Body of pancreas (tissue), 4 donors: ENCODE data around the gene DPY19L3.

Experiments
- POLR2A ChIP-seq, 3 donors: fragments of 450-650 bp; IDR thresholded peaks; one replicate each; pipeline ENCODE4 v1.6.1; 2016; ENCODE audit warnings: antibody characterized with exemption in 3 of 3, mild to moderate bottlenecking in 2 of 3
- TF ChIP-seq, protein P1 (sequence below), 7 experiments: fragments of 450-650 bp in 4 of 7; fragments of 200-600 bp in 3 of 7; sonication (generic) in 3 of 7; IDR thresholded peaks; one replicate each; pipeline ENCODE4 v1.5.1; 2016 to 2019; ENCODE audit warnings: antibody characterized with exemption in 7 of 7

DNA sequence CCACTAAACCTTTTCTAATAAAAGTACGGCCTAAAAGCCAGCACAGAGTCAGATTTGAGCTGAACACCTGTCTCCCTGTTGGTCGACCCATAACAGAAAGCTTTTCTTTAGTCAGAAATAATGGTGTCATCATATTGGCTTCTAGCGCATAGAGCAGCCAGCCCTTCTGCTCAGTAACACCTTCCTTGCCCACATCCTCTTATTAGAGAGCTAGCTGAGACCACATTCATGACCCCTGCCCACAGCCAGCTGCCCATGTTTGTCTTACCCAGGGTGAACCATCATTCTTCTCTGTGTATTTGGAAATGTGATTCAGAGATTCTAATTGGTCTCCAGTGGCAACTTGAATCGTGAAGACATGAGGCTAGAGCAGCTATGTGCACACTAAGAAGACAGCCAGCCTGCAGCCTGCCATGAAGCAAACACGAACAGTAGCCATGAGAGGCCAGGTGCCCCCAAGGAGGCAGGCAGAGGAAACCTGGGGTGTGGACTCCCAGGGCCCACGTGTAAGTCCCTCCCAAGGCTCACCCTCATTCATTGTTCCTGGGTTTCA is 93.2 kb downstream of the DPY19L3 start:
- no peak for TF ChIP-seq POLR2A (IDR thresholded peaks at IDR 0.05)
- TF ChIP-seq, protein P1, sequence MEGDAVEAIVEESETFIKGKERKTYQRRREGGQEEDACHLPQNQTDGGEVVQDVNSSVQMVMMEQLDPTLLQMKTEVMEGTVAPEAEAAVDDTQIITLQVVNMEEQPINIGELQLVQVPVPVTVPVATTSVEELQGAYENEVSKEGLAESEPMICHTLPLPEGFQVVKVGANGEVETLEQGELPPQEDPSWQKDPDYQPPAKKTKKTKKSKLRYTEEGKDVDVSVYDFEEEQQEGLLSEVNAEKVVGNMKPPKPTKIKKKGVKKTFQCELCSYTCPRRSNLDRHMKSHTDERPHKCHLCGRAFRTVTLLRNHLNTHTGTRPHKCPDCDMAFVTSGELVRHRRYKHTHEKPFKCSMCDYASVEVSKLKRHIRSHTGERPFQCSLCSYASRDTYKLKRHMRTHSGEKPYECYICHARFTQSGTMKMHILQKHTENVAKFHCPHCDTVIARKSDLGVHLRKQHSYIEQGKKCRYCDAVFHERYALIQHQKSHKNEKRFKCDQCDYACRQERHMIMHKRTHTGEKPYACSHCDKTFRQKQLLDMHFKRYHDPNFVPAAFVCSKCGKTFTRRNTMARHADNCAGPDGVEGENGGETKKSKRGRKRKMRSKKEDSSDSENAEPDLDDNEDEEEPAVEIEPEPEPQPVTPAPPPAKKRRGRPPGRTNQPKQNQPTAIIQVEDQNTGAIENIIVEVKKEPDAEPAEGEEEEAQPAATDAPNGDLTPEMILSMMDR (IDR thresholded peaks at IDR 0.05) = no peak
